ENCODE measurements around the gene SNAPC5. TPM values are rescaled to one million over a fixed set of nuclear protein-coding genes. Genes with fewer than 3 reads are reported as not detected.
"Not testable (repeated sequence)": the region's sequence is repeated elsewhere in the genome, so short reads cannot be mapped to it uniquely, and the experiment has no call there.

Gene SNAPC5
- total RNA-seq, 2 donors from 2014 or later: 23.6 to 27.0 TPM

- WGBS: 97% methylated on average over 2 of the region's 2 CpGs
- Histone ChIP-seq H3K27ac (no peak overlapping the region), H3K27me3 (replicated peaks; ENCODE audit: insufficient read depth) (no peaks in the 10 kb centered on the region), H3K36me3 (no peaks in the 10 kb centered on the region), H3K9me3 (no peaks in the 10 kb centered on the region), H3K4me1 (replicated peaks) (no peaks in the 10 kb centered on the region), H3K4me3 (no peak overlapping the region)
- no peak for DNase-seq (ENCODE audit: low spot score)
- no peak for TF ChIP-seq CTCF (IDR thresholded peaks at IDR 0.05)
- no peak for TF ChIP-seq POLR2A (IDR thresholded peaks at IDR 0.05)
- TF ChIP-seq POLR2AphosphoS5 (IDR thresholded peaks at IDR 0.05): no peak
- intact Hi-C loops (cut with DNase I): no loop called here
Measured at GRCh38 chr15:66477011-66477410, 20.6 kb downstream of the SNAPC5 start.

- H3K9me3 ChIP-seq: no peaks in the 10 kb centered on the region
- DNase-seq (ENCODE audit: low spot score): no peak
- no peak overlapping the region for H3K4me3 ChIP-seq
- no peaks in the 10 kb centered on the region for H3K27me3 ChIP-seq (replicated peaks; ENCODE audit: insufficient read depth)
- H3K36me3 ChIP-seq: no peaks in the 10 kb centered on the region
- H3K27ac ChIP-seq: no peak overlapping the region
- TF ChIP-seq POLR2A (IDR thresholded peaks at IDR 0.05) (no peak), CTCF (IDR thresholded peaks at IDR 0.05) (no peak), POLR2AphosphoS5 (IDR thresholded peaks at IDR 0.05) (no peak)
- 84% methylated on average over 4 of the region's 4 CpGs for WGBS
- intact Hi-C loops (cut with DNase I): no loop called here
- H3K4me1 ChIP-seq (replicated peaks): no peaks in the 10 kb centered on the region
Measured at GRCh38 chr15:66476535-66476934, 21.0 kb downstream of the SNAPC5 start.

GRCh38 chr15:66474963-66475362 is 22.6 kb downstream of the SNAPC5 start:
- Histone ChIP-seq H3K4me1 (replicated peaks) (no peaks in the 10 kb centered on the region), H3K27me3 (replicated peaks; ENCODE audit: insufficient read depth) (no peaks in the 10 kb centered on the region), H3K4me3 (no peak overlapping the region), H3K9me3 (no peaks in the 10 kb centered on the region), H3K27ac (no peak overlapping the region), H3K36me3 (no peaks in the 10 kb centered on the region)
- no peak for TF ChIP-seq POLR2A (IDR thresholded peaks at IDR 0.05)
- 88% methylated on average over 3 of the region's 3 CpGs for WGBS
- no peak for DNase-seq (ENCODE audit: low spot score)
- intact Hi-C loops (cut with DNase I): no loop called here

GRCh38 chr15:66474135-66474534 is 23.4 kb downstream of the SNAPC5 start:
- H3K4me1 ChIP-seq (replicated peaks): no peaks in the 10 kb centered on the region
- WGBS: 60% methylated on average over 2 of the region's 2 CpGs
- intact Hi-C loops (cut with DNase I): no loop called here
- no peak overlapping the region for H3K4me3 ChIP-seq
- no peaks in the 10 kb centered on the region for H3K27me3 ChIP-seq (replicated peaks; ENCODE audit: insufficient read depth)
- no peak for DNase-seq (ENCODE audit: low spot score)
- H3K36me3 ChIP-seq: no peaks in the 10 kb centered on the region
- H3K27ac ChIP-seq: no peak overlapping the region
- TF ChIP-seq POLR2AphosphoS5 (IDR thresholded peaks at IDR 0.05) (no peak), POLR2A (IDR thresholded peaks at IDR 0.05) (no peak), CTCF (IDR thresholded peaks at IDR 0.05) (no peak)
- H3K9me3 ChIP-seq: no peaks in the 10 kb centered on the region

GRCh38 chr15:66472176-66472999 is 25.2 kb downstream of the SNAPC5 start:
- Histone ChIP-seq H3K27me3 (replicated peaks; ENCODE audit: insufficient read depth) (no peaks in the 10 kb centered on the region), H3K4me3 (no peak overlapping the region), H3K36me3 (no peaks in the 10 kb centered on the region), H3K27ac (no peak overlapping the region), H3K9me3 (no peaks in the 10 kb centered on the region), H3K4me1 (replicated peaks) (no peaks in the 10 kb centered on the region)
- 68% methylated on average over 8 of the region's 8 CpGs for WGBS
- intact Hi-C loops (cut with DNase I): no loop called here
- TF ChIP-seq POLR2A (IDR thresholded peaks at IDR 0.05) (no peak), CTCF (IDR thresholded peaks at IDR 0.05) (no peak), POLR2AphosphoS5 (IDR thresholded peaks at IDR 0.05) (no peak)
- no peak for DNase-seq (ENCODE audit: low spot score)

- DNase-seq (ENCODE audit: low spot score); H3K4me3 ChIP-seq; H3K9me3 ChIP-seq; H3K27ac ChIP-seq; intact Hi-C loops (cut with DNase I); H3K4me1 ChIP-seq (replicated peaks); H3K27me3 ChIP-seq (replicated peaks; ENCODE audit: insufficient read depth); H3K36me3 ChIP-seq: not testable (repeated sequence)
- WGBS: 86% methylated on average over 4 of the region's 4 CpGs
Measured at GRCh38 chr15:66470825-66471224, 26.7 kb downstream of the SNAPC5 start.

- H3K4me1 ChIP-seq (replicated peaks); H3K4me3 ChIP-seq; H3K27ac ChIP-seq; H3K27me3 ChIP-seq (replicated peaks; ENCODE audit: insufficient read depth); DNase-seq (ENCODE audit: low spot score); H3K36me3 ChIP-seq; H3K9me3 ChIP-seq; intact Hi-C loops (cut with DNase I): not testable (repeated sequence)
- 93% methylated on average over 11 of the region's 11 CpGs for WGBS
Measured at GRCh38 chr15:66467162-66468040, 30.2 kb downstream of the SNAPC5 start.

GRCh38 chr15:66465294-66465693 is 32.3 kb downstream of the SNAPC5 start:
- H3K27ac ChIP-seq; DNase-seq (ENCODE audit: low spot score); H3K4me1 ChIP-seq (replicated peaks); H3K9me3 ChIP-seq; H3K36me3 ChIP-seq; H3K27me3 ChIP-seq (replicated peaks; ENCODE audit: insufficient read depth); intact Hi-C loops (cut with DNase I); H3K4me3 ChIP-seq: not testable (repeated sequence)
- WGBS: 93% methylated on average over 6 of the region's 6 CpGs

Data from prostate gland (tissue), 2 donors.